Stimulated activated CD4-positive, alpha-beta T cell treated with anti-CD3 and anti-CD28 coated beads, TNF-alpha, amount 100 ng/mL, for 24 hours (primary cell): ENCODE measurements around the gene BANP.
A peak's percentile ranks its signal among the peaks of the same experiment; 100 is the strongest.
"Not testable (repeated sequence)": the region's sequence is repeated elsewhere in the genome, so short reads cannot be mapped to it uniquely, and the experiment has no call there.

Source experiments
- DNase-seq, 3 experiments: peaks; one replicate each; pipeline ENCODE4 v3.0.0-alpha.2; 2020; ENCODE audit warnings: low read depth in 3 of 3

BANP gene

GRCh38 chr16:87950765-87951551 lies at the start of gene BANP:
Gene BANP, plus strand, starts transcription at chr16:87951434. Its CDS starts 23,682 bp downstream, at chr16:87975116.
- peak; percentile 88 to 96 (median 95) for DNase-seq

- DNase-seq, result not testable (repeated sequence)
Observed at GRCh38 chr16:87904963-87905362, 46.3 kb upstream of the BANP start.

GRCh38 chr16:87905521-87905920 lies 45.7 kb upstream of the BANP start:
- not testable (repeated sequence) for DNase-seq

- DNase-seq, result not testable (repeated sequence)
Observed at GRCh38 chr16:87908101-87908500, 43.1 kb upstream of the BANP start.

- peak; percentile 81 to 91 (median 84) for DNase-seq
Observed at GRCh38 chr16:87909203-87909935, 41.9 kb upstream of the BANP start.

GRCh38 chr16:87911106-87911763 lies 40.0 kb upstream of the BANP start:
- not testable (repeated sequence) for DNase-seq

- DNase-seq, result not testable (repeated sequence)
Observed at GRCh38 chr16:87912691-87913090, 38.5 kb upstream of the BANP start.

- not testable (repeated sequence) for DNase-seq
Observed at GRCh38 chr16:87914021-87914725, 37.1 kb upstream of the BANP start.

- DNase-seq, result no peak
Observed at GRCh38 chr16:87914812-87915211, 36.4 kb upstream of the BANP start.

GRCh38 chr16:87917503-87917902 lies 33.7 kb upstream of the BANP start:
- no peak for DNase-seq

- no peak for DNase-seq
Observed at GRCh38 chr16:87918338-87918737, 32.9 kb upstream of the BANP start.

- no peak for DNase-seq
Observed at GRCh38 chr16:87918866-87919680, 32.2 kb upstream of the BANP start.

GRCh38 chr16:87919681-87919994 lies 31.6 kb upstream of the BANP start:
- no peak for DNase-seq

GRCh38 chr16:87921236-87921773 lies 29.9 kb upstream of the BANP start:
- DNase-seq, result no peak

GRCh38 chr16:87922250-87922871 lies 28.9 kb upstream of the BANP start:
- DNase-seq, result no peak

- DNase-seq, result no peak
Observed at GRCh38 chr16:87924041-87924810, 27.0 kb upstream of the BANP start.

- DNase-seq, result no peak
Observed at GRCh38 chr16:87924811-87925670, 26.2 kb upstream of the BANP start.
